Activated CD8-positive, alpha-beta memory T cell treated with anti-CD3 and anti-CD28 coated beads, Interleukin-2, amount 50 U/mL, for 24 hours (primary cell): Measurements from ENCODE around the gene CREG1.
A peak's percentile ranks its signal among the peaks of the same experiment; 100 is the strongest.

Source experiments
- DNase-seq: peaks from one replicate; pipeline ENCODE4 v3.0.0-alpha.2; 2020; ENCODE audit errors: extremely low read depth

Gene CREG1

GRCh38 chr1:167532964-167533824 is 20.4 kb downstream of the CREG1 start:
- no peak for DNase-seq

GRCh38 chr1:167532375-167532774 is 21.2 kb downstream of the CREG1 start:
- no peak for DNase-seq

GRCh38 chr1:167529829-167530474 is 23.6 kb downstream of the CREG1 start:
- DNase-seq: no peak

GRCh38 chr1:167528057-167528728 is 25.4 kb downstream of the CREG1 start:
- DNase-seq: no peak

- no peak for DNase-seq
Observed at GRCh38 chr1:167526667-167527383, 26.7 kb downstream of the CREG1 start.

GRCh38 chr1:167524651-167525050 is 28.9 kb downstream of the CREG1 start:
- DNase-seq: no peak

GRCh38 chr1:167522246-167522645 is 31.3 kb downstream of the CREG1 start:
- DNase-seq: no peak

GRCh38 chr1:167520711-167521206 is 32.8 kb downstream of the CREG1 start:
- no peak for DNase-seq

GRCh38 chr1:167518331-167518700 is 35.2 kb downstream of the CREG1 start, which contains the start of gene CD247:
TSS of gene CD247 (minus strand) at chr1:167518529. CDS start at chr1:167518465, 64 bp downstream.
- no peak for DNase-seq

- peak; percentile 76 for DNase-seq
Observed at GRCh38 chr1:167517535-167518330, 35.8 kb downstream of the CREG1 start.

- DNase-seq: no peak
Observed at GRCh38 chr1:167516404-167517388, 36.9 kb downstream of the CREG1 start.

GRCh38 chr1:167515893-167516321 is 37.7 kb downstream of the CREG1 start:
- DNase-seq: no peak

GRCh38 chr1:167515461-167515860 is 38.1 kb downstream of the CREG1 start:
- DNase-seq: no peak

GRCh38 chr1:167514288-167514687 is 39.3 kb downstream of the CREG1 start:
- no peak for DNase-seq

GRCh38 chr1:167512046-167512654 is 41.4 kb downstream of the CREG1 start:
- DNase-seq: no peak

GRCh38 chr1:167511374-167511986 is 42.1 kb downstream of the CREG1 start:
- DNase-seq: no peak

GRCh38 chr1:167510881-167511280 is 42.7 kb downstream of the CREG1 start:
- no peak for DNase-seq

GRCh38 chr1:167510244-167510643 is 43.3 kb downstream of the CREG1 start:
- DNase-seq: no peak

GRCh38 chr1:167509587-167509986 is 44.0 kb downstream of the CREG1 start:
- no peak for DNase-seq
